ENCODE measurements around the gene FPR2.

FPR2 gene

DNA sequence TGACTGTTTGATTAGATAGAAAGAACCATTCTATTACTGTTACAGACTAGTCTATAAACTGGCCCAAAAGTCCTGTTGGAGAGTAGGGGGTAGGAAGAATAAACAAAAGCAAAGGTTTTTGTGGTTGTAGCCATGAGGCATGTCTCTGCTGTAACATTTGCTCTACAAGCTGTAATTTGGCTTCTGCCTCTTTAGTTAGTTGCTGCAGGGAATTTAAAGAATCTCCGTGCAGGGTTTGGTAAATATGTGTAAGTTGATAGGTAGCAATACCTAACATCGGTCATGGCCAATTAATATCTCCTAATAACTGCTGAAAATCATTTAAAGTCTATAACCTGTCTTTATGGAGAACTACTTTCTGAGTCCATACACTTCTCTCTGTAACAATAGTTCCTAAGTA, 46.9 kb downstream of the FPR2 start:
- DNase-seq, result no peak

- DNase-seq, result no peak
These were observed 47.5 kb downstream of the FPR2 start for GRCh38 chr19:51808333-51808986.

DNA sequence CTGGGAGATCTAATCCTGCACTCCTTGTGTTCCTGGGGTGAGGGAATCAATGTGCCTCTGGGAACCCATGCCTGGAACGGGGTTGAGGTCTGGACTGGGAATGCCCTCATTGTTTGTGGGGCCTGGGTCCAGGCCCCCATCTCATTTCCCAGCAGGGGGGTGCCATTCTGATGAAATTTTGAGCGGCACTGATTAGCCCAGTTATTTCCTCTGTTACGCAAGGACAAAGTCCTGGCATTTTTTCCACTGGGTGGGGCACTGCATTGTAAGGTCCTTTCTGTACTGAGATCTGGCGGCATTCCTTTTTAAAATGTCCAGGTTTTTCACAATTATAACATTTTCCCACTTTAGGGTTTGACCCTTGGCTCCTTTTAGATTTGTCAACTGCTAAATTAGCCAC, 48.8 kb downstream of the FPR2 start:
- no peak for DNase-seq

DNA sequence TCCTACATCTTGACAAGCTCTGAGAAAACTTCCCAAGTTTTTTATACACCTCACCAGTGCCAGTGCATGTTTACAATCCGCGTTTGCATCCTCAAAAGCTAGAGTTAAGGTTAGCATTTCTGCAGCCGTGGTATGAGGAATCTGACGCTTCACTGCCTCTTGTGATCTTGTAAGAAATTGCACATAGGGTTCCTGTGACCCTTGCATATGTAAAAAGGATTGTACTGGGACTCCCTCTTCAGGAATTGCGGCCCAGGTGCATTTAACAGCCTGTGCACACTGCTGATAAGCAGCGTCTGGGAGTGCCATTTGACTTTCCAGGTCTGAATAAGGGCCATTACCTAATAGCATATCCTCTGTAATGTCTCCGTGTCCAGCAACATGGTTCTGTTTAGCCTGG, 49.2 kb downstream of the FPR2 start:
- DNase-seq, result no peak

- no peak for DNase-seq
These were observed 50.4 kb downstream of the FPR2 start for GRCh38 chr19:51811344-51811743.

- DNase-seq, result no peak
These were observed 54.1 kb downstream of the FPR2 start for GRCh38 chr19:51815043-51815442.

GRCh38 chr19:51816711-51817110, 55.7 kb downstream of the FPR2 start:
- DNase-seq, result no peak

GRCh38 chr19:51820011-51820410, 59.0 kb downstream of the FPR2 start:
- DNase-seq, result no peak

Data from NCI-H1436 treated with DMSO at 0.1 percent for 48 hours (cell line).